Activated CD4-positive, CD25-positive, alpha-beta regulatory T cell (primary cell): ENCODE data around the gene EPS8L1.

Experiments
- DNase-seq, 4 experiments: peaks; one replicate each; lab custom pipeline; 2025; lab: John Stamatoyannopoulos, UW

The EPS8L1 gene

DNA sequence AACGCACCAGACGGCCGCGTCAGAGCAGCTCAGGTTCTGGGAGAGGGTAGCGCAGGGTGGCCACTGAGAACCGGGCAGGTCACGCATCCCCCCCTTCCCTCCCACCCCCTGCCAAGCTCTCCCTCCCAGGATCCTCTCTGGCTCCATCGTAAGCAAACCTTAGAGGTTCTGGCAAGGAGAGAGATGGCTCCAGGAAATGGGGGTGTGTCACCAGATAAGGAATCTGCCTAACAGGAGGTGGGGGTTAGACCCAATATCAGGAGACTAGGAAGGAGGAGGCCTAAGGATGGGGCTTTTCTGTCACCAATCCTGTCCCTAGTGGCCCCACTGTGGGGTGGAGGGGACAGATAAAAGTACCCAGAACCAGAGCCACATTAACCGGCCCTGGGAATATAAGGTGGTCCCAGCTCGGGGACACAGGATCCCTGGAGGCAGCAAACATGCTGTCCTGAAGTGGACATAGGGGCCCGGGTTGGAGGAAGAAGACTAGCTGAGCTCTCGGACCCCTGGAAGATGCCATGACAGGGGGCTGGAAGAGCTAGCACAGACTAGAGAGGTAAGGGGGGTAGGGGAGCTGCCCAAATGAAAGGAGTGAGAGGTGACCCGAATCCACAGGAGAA, 39.9 kb downstream of the EPS8L1 start:
- DNase-seq = no peak

DNA sequence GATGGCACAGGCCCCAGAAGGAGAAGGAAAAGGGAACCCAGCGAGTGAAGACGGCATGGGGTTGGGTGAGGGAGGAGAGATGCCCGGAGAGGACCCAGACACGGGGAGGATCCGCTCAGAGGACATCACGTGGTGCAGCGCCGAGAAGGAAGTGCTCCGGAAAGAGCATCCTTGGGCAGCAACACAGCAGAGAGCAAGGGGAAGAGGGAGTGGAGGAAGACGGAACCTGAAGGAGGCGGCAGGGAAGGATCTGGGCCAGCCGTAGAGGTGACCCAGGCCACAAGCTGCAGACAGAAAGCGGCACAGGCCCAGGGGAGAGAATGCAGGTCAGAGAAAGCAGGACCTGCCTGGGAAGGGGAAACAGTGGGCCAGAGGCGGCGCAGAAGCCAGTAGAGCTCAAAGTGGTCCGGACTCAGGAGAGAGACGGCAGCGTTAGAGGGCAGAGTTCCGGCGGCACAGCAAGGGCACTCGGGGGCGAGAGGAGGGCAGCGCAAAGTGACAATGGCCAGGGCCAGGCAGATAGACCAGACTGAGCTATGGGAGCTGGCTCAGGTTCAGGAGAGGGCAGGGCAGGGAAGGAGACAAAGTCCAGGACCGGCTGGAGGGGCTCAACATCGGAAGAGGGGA, 40.7 kb downstream of the EPS8L1 start:
- no peak for DNase-seq

DNA sequence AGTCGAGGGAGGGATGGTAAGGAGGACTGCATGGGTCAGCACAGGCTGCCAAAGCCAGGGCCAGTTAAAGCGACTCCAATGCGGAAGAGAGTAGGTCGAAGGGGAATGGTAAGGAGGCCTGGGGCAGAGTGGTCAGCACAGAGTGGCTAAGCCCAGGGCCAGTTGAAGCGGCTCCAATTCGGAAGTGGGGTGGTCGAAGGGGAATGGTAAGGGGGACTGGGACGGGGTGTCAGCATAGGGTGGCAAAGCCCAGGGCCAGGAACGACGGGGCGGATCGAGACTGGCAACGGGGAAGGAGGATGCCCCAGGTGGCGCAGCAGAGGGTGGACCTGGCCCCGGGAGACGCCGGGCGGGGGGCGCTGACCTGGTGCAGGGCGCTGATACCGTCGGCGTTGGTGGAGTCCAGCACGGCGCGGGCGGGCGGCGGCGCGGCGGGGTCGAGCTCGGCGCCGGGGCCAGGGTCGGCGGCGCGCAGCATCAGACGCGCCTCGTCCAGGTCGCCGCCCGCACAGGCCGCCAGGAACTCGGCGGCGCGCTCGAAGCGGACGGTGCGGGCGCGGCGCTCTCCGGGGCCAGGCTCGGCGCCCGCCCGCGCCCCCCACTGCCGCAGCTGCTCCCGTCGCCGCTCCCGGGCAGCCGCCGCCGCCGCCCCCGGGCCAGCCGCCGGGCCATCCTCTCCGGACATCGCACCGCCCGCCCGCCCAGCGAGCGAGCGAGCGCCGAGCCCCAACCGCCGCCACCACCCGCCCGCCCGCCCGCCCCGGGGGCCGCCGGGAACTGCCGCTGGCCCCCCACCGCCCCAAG, 41.4 kb downstream of the EPS8L1 start, which contains the start of gene PPP1R12C:
Gene PPP1R12C, minus strand, starts transcription at position 779 of the 804 bp plus-strand sequence. Its CDS starts 94 bp downstream, at position 685.
- no peak for DNase-seq

DNA sequence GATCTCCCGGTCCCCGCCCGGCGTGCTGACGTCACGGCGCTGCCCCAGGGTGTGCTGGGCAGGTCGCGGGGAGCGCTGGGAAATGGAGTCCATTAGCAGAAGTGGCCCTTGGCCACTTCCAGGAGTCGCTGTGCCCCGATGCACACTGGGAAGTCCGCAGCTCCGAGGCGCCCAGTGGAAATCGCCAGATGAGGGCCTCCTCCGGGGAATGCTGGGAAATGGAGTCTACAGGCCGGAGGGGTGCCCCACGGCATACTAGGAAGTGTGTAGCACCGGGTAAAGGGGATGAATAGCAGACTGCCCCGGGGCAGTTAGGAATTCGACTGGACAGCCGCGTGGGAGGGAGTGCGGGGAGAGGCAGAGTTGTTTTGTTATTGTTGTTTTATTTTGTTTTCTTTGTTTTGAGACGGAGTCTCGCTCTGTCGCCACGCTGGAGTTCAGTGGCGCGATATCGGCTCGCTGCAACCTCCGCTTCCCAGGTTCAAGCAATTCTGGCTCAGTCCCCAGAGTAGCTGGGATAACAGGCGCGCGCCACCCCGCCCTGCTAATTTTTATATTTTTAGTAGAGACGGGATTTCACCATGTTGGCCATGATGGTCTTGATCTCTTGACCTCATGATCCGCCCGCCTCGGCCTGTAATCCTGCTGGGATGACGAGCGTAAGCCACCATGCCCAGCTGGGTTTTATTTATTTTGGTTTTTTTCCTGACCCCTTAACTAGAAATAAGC, 42.2 kb downstream of the EPS8L1 start:
- peak; percentile 91 to 98 (median 95) for DNase-seq

DNA sequence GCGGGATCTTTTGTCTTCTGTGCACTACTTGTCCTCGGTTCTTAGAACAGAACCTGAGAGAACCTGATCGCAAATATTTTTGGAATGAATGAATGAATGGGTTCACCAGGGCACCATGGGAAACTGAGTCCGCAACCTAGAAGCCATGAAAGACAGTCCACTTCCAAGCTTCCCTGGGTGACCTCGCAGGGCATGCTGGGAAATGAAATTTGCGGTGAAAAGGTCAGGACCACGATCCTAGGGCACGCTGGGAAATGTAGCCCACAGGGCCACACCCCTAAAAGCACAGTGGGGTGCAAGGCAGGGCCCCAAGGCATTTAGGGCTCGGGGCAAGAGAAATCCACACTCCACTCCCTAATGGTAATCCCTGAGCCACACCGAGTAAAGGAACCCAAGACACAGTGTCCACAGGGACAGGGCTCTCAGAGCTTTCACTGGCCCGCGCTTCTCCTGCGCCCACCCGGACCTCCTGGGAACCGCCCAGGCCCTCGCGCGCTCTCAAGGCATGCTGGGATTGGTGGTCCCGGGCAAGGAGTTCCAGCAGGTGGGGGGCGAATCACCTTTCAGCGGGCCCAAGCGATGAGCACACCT, 42.8 kb downstream of the EPS8L1 start:
- no peak for DNase-seq

DNA sequence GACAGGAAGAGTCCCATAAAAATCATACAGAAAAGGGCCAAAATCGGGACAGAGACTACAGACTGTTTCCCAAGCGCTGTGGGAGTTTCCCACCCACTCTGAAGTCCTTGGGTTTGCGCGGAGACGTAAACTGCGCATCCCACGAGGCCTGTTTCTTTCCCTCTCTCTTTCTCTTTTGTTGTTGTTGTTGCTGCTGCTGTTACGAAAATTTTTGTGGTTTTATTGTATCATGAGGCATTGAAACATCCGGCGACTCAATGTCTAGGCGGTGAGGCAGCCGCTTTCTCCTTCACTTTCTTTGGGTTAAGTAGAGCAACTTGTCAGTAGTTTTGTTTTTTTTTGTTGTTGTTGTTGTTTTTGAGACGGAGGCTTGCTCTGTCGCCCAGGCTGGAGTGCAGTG, 43.4 kb downstream of the EPS8L1 start:
- no peak for DNase-seq

DNA sequence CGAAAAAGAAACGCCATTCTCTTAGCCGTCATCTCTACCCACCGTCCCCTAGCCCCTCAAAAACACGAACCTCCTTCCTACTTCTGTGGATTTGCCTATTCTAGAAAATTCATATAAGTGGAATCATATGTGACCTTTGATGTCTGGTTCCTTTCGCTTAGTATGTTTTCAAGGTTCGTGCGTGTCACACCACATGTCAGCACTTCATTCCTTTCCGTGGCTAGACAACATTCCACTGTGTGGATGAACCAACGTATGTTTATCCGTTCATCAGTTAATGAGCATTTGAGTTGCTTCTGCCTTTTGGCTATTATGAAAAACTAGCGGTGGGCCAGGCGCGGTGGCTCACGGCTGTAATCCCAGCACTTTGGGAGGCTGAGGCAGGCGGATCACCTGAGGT, 55.8 kb downstream of the EPS8L1 start:
- DNase-seq = no peak

DNA sequence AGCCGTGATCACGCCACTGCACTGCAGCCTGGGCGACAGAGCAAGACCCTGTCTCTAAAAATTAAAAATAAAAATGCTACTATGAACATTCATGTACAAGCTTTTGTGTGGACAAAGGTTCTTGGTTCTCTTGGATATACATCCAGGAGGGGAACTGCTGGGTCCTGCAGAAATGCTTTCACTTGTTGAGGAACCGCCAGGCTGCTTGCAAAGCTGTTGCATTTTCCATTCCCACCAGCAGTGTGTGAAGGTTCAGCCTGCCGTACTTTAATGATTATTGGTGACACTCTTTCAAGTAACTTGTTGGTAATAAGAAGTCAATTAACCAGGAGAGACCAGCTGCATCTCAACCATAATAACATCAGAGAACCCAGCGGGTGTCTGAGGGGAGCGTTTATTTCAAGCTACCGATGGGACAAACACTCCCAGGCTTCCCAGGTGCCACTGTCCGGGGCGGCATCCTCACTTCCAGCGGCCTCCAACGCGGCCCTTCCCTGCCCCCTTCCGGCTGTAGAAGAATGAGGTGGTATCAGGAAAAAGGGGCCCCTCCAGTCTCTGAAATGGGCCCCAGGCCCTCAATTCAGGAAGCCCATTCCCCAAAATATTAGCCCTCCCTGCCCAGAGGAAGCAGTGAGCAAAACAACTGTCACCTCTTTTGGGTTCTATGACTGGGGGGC, 56.9 kb downstream of the EPS8L1 start:
- no peak for DNase-seq

DNA sequence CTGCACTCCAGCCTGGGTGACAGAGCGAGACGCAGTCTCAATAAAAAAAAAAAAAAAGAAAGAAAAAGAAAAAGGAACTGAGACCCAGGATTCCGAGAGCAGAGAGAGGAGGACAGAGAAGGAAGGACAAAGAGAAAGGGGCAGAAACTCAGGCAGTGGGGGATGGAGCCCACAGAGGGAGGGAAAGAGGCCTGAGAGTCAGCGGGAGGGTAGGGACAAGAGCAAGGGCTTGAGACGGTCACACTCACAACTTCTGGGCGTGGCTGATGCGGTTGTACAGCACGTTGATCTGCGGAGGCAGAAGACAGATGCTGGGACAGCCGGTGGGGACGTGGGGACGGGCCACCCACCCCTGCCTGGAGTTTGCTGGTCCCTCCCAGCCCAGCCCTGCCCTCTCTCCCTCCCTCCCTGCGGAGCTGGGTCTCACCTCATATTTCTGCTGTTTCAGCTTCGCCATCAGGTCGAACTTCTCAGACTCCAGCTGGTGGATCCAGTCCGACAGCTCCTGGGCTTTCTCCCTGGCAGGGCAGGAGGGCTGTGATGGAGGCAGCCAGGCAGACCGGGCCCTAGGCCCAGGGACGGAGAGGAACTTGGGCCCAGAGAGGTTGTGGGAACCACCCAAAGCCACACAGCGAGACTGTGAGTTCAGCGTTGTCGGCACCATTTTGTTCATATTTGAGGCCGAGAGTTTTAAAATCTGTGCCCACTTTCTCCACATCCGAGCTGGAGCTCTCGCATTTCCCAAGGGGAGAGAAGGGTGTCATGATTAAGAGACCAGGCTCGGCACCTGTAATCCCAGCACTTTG, 58.2 kb downstream of the EPS8L1 start:
- DNase-seq = no peak

DNA sequence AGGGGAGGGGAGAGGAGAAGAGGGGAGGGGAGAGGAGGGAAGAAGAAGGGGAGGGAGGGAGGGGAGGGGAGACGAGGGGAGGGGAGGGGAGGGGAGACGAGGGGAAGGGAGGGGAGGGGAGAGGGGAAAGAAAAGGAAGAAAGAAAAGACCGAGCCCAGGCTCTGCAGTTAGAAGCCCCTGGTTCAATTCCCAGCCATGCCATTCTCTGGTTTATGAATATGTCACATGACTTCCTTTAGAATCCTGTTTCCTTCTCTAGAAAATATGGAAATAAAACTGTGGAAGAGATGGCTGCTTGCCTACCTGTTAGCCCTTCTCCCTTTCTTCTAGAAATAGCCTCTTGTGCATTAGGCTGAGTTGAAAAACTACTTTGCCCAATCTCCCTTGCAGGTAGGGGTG, 59.1 kb downstream of the EPS8L1 start:
- DNase-seq = no peak

DNA sequence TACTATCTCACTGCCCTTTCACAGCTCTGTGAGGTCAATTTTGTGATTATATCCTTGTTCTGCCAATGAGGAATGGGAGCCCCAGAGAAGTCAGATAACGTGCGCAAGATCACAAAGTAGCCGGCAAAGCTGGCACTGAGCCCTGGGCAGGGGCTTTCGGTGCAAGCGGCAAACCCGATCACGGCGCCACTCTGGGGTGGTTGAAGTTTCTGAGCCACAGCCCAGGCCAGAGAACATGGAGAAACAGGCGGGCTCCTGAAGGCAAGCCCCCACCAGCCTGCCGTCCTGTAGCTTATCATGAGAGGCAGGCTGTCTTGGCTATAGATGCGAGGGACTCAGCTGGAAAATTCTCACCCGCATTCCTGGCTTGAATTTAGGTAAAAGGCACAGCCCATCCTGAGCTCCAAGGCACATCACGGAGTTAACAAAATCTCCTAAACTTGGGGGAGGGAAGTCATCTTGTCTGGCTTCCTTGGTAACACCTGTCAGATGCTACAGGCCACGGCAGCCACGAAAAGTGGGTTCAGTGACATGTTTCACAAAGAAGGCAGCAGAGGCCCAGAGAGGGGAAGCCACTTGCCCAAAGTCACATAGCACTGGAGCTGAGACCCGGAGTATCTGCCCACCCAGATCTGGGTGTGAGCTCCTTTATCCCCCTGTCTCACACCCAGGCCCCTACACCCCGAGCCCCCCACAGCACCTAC, 60.9 kb downstream of the EPS8L1 start:
- no peak for DNase-seq
